Activated T-cell treated with anti-CD3 and anti-CD28 coated beads, Interleukin-2, amount 50 U/mL, for 48 hours (primary cell): Measurements from ENCODE around the gene SLC41A3.
"Not testable (repeated sequence)": the region's sequence is repeated elsewhere in the genome, so short reads cannot be mapped to it uniquely, and the experiment has no call there.

ENCODE experiments used
- DNase-seq, 2 experiments: peaks; one replicate each; pipeline ENCODE4 v3.0.0-alpha.2; 2020

SLC41A3 gene

DNA sequence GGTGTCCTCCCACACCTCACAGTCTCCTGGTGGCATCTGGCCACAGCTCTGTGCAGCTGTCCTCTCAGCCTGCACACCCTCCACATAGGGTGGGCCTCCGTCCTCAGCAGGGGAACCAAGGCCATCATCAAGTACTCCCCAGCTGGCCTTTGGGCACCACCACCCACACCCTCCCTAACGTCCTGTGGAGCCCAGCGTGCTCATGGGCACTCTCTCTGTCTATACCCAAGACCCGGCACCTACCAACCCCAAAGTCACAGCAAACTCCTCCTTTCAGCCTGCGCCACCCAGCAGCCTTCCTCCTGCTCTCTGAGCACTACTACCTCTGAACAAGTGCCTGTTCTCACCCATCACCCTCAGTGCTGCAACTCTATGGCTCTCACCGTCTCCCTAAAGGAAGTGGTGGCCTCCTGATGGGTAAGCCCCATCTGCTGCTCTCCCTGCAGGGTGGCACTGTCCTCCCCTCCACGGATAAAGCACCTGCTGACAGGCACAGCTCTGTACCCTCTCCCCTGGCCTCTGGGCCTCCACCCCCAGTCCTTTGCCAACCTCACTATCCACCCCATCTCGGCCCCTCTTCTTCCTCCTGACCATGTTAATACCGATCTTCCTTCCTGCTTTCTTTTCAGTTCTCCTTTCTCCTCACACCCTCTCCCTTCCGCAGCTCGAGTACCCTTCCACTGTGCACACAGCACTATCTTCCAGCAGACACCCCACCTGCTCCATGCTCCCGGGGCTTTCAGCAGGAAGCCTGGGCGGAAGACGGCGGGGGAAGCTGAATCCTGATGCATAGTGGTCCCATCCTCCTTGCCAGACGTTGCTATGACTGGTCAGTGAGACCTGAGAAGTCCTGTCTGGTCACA, 31.5 kb downstream of the SLC41A3 start:
- DNase-seq: no peak

DNA sequence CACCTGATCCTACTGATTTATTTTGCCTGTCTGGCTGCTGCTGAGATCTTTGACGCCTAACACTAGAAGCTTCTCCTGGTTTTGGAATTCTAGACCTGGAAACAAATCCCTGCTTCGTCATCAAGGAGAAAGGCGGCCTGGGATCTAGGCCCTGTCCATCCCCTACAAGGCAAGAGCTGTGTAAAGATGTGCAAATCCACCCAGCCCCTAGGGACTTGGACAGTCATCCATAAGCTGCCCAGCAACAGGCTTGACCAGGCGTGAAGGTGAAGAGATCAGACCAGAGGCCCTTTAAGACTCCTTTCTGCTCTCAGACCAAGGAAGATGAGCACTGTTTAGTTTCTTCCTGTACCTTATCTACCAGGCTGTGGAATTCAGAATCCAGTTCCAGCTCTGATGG, 32.2 kb downstream of the SLC41A3 start:
- DNase-seq: no peak

DNA sequence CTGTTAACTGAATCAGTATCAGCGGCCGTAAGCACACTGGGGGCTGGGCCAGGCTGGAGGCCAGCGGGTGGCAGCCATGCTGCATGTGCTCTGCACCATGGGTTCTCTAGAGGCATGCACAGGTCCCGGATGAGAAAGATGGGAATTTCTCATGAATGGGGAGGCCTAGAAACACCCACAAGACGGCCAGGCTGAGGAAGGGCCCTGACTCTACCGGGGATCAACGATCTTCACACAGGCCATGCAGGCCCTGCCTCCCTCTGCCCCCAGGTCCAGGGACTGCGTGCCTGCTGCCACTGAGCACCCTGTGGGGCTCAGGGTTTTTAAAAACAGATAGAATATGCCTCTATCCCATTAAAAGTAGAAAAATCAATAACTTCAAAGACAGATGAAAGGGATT, 32.7 kb downstream of the SLC41A3 start:
- no peak for DNase-seq

DNA sequence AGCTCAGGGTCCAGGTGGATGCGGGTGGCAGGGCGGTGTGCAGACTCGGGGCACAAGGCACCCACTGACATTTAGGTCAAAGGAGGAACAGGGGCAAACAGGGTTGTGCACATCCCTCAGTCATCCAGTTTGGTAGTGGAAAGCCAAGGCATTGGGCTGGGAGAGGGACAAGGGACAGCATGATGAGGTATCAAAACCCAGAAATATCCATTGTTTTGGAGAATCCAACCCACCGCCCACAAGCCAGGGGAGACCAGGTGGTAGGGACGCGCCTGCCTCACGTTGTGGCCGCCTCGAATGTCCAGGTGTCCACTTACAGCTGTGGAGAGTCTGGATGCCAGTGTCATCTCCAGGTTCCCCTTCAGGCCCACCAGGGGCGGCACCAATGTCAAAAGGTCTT, 33.3 kb downstream of the SLC41A3 start:
- DNase-seq: no peak

DNA sequence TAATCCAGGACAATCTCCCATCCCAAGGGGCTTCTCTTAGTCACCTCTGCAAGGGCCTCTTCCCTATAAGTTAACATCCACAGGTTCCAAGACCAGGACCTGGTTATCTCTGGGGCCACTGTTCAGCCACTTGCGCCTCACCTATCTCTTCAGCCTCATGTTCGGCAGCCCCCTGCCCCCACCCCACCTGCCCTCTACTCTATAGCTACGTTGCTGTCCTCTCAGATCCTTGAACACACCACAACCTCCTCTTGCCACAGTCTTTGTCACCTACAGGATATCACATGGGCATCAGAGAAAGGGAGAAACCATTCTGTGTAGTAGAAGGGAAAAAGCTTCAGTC, 33.9 kb downstream of the SLC41A3 start:
- DNase-seq: no peak

DNA sequence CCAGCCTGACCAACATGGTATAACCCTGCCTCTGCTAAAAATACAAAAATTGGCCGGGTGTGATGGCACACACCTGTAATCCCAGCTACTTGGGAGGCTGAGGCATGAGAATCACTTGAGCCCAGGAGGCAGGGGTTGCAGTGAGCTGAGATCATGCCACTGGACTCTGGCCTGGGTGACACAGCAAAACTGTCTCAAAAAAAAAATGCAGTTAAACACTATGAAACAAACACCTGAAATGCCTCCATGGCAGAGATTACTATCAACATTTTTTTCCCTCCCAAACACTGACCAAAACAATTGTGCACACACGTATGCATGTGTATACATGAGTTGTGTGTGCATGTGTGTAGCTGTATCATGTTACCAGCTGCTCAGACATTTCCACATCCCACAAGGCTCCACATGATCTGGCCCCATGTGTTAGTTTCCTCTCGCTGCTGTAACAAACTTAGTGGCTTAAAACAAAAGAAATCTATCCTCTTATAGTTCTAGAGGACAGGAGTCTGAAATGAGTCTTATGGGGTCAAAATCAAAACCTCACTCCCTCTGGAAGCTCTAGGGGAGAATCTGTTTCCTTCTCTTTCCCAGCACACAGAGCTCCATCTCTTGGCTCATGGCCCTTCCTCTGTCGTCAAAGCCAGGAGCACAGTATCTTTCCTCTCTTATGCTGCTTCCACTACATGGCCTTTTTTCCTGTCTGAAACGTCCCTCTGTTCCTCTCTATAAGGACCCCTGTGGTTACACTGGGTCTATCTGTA, 34.5 kb downstream of the SLC41A3 start:
- DNase-seq: no peak

DNA sequence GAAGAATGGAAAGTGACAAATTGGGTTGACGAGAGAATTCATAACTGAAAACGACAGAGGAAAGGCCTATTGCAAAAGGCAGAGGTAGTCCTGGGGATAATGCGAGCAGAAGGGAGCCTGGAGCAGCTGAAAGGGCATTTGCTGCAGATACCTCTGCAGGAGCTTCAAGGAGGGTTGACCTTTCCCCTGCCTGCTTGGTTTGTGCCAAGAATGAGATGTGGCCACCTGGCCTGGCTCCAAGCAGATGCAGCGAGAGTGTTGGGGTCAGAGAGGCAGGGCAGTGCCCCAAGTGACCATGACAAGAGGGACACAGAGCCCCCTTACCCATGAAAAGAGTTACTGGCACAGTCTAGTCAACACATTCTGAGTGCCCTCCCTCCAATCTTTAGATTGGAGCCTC, 43.5 kb downstream of the SLC41A3 start:
- DNase-seq: no peak

DNA sequence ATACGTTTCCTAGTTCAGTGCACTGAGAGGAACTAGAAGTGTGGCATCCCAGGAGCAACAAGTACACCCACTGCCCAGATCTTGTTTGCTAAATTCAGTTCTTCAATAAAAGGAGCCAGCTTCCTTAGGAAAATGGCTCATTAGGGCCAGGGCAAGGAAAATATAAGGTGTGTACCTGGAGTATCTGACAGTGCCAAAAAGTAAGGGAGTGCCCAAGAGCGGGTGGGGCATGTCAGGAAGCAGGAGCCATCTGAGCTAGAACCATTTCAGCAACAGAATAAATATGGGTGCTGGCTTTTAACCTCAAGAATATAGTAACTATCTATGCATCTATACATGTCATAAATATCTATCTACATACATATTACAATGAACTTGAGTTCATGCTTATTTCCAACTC, 44.1 kb downstream of the SLC41A3 start:
- DNase-seq: no peak

DNA sequence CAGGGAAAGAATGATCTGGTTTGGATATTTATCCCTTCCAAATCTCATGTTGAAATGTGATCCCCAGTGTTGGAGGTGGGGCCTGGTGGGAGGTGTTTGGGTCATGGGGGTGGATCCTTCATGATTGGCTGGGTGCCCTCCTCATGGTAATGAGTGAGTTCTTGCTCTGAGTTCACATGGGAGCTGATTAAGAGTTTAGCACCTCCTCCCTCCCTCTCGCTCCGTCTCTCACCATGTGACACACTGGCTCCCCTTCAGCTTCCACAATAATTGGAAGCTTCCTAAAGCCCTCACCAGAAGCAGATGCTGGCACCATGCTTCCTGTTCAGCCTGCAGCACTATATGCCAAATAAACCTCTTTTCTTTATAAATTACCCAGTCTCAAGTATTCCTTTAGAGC, 45.1 kb downstream of the SLC41A3 start:
- DNase-seq: not testable (repeated sequence)

DNA sequence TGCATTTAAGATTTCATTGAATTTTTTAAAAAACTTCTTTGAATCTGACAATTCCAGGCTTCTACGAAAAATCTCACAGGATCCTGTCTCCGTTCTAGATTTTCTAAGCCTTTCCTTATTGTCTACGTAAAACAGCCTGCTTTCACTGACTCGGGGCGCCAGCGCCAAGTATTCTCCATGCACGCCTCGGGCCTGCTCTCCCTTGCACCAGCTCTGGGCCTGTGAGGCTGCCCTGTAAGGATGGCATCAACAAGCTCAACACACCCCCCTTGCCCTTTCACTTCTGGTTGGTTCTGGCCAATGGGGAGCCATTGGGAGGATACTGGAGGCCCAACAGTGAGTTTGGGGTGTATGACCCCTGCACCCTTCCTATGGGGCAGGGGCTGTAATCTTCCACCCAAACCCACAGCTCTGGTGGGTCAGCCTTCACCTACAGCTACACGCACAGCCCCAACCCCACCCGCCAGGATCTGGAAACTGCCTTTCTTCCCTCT, 47.8 kb downstream of the SLC41A3 start:
- no peak for DNase-seq

DNA sequence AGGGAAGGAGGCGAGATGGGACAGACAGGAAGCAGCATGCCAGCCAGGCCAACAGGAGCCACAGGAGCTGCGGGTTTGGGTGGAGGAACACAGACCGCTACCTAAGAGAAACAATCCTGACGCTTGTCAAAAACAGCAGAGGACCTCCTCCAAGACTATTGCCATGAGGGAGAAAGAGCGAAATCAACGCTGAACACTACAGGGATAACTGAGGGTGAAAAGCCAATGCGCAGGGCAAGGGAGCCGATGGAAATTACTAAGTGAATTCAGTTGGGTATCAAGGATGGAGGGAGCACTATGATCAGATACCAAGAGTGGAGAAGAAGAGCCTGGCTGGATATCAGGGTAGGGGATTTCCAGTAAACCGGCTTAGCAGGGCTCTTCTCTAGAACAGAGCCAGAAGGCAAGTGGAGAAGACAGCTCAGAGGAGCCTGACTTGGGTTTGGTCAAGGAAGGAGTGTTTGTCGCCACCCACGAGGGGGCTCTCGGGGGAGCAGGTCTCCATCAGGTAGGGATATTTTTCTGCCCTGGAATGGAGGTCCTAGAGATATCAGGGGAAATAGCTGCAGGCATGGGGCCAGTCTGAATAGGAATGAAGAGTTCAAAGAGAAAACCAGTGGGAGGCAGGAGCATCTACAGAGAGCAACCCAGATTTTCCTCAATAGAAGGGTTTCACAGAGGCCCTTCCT, 48.4 kb downstream of the SLC41A3 start:
- DNase-seq: peak in 1 of 2 experiments; percentile 4

DNA sequence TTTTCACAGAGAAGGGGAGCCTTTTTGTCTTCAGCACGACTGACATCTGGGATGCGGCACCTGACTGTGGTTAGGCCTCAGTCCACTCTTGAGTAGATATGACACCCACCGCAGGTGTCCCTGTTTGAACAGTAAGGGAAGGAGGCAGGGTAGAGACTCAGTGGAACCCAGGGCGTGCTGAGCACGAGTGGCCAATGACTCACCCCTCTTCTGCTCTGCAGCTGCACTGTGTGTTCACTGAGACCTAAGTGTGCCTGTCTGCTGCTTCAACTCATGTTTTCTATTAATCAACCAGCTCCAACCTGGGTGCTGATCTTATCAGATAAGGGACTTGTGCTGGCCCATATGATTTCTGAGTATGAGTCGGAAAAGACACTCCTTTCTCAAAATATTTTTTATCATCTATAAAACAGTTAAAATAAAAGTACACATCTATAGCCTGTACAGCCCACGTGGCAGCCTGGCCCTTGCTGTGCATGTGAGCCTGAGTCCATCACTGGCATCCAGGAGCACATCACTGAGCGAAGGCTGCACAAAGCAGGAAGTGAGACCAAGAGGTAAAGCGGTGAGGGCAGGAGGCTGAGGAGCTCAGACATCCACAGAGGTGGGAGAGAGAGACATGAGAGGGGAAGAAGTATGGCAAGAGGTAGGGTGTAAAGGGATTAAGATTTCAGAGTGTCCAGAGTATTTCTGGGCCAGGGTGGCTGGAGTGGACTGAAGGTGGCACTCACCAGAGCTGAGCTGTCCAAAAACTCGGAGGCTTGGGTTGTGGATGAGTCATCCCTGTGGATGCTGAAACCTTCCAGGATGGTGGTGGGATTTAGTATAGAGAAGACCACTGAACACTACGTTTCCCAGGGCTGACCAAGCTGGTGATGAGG, 49.2 kb downstream of the SLC41A3 start:
- peak in 1 of 2 experiments; percentile 15 for DNase-seq

DNA sequence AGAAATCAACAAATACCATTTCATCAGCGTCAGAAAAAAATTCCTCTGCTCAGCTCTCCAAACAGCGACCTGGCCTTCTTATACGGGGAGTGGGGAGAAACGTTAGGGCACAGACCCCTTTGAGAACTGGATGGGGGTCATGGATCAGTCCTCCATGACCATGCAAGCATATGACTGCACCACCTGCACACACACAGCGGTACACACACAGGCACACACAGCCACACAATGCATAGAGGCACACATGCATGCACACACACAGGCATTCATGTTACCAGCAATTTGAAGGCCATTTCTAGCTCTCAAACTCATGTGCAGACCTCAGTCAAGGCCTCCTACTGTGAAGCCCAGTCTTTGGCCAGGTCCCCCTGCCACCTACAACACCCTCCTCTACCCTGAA, 50.2 kb downstream of the SLC41A3 start:
- DNase-seq: peak in 1 of 2 experiments; percentile 2

DNA sequence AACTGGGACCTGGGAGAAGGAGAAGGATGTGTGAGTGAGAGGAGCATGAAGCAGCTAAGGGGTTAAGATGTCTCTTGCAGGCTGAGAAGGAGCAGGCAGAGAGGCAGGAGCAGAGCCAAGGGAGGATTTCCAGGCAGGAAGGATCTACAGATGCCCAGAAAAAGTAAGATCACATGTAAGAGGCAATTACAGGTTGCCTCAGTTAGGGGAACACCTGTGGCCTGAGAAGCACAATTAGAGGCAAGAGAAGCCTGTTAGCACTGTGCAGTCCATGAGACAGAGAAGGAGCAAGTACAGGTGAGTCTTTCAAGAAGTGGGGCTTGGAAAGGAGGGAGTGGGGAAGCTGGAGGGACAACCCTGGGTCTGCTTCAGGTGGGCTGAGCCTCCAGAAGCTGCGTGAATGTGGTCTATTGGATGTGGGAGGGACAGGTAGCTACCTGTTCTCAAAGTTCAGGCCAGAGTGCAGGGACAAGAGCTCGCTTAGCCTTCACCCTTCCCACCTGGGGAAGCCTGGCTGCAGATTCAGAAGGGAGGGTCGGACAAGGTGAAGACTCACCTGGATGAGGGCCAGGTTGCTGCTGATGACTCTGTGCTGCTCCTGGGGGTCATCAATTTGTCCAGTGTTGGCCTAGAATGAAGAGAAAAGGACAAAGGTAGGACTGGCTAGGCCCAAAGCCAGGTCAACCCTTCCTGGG, 50.7 kb downstream of the SLC41A3 start:
- peak in 1 of 2 experiments; percentile 4 for DNase-seq

DNA sequence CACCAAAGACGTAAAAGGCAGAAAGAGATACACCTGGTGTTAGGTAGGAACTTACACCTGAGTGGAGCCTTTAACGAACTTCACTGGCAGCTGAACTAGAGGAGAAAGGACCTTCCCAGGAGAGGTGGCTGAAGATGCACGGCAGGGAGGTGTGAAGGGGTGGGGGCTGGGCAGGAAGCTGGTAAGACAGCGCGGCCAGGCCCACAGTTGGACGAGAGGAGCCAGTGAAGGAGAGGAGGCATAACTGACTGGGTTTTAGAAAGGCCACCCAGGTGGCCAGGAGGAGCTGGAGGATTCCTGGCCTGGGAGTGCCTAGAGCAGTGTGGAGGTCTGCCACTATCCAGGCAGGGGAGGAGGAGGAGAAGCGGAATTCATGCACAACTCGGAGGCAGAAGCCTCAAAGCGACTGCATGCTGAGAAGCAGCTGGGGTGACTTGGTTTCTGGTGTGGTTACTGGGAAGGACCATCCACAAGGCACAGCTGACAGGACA, 51.9 kb downstream of the SLC41A3 start:
- peak in 1 of 2 experiments; percentile 8 for DNase-seq

DNA sequence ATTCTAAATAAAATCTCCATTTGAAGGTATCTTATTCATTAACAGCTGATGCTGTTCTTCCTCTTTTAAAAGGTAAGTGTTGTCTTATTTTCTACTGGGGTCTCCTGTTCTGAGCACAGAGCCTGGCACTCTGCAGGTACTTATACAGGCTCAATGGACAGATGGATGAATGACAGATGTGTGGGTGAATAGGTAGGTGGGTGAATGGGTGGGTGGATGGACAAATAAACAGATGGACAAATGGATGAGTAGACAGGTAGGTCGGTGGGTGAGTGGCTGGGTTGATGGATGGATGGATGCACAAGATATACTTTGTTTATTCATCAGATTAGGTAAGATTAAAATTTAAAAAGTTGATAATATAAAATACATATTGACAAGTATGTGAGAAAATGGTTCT, 53.5 kb downstream of the SLC41A3 start:
- DNase-seq: no peak

DNA sequence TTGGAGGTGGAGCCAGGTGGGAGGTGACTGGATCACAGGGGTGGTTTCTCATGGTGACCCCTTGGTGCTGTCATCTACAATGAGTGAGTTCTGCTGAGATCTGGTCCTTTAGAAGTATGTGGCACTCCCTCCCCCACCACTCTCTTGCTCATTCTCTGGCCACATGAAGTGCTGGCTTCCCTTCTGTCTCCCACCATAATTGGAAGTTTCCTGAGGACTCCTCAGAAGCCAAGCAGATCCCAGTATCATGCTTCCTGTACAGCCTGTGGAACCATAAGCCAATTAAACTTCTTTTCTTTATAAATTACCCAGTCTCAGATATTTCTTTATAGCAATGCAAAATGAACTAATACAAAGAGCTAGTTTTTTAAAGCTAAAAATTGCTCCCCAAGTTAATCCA, 54.7 kb downstream of the SLC41A3 start:
- DNase-seq: no peak

DNA sequence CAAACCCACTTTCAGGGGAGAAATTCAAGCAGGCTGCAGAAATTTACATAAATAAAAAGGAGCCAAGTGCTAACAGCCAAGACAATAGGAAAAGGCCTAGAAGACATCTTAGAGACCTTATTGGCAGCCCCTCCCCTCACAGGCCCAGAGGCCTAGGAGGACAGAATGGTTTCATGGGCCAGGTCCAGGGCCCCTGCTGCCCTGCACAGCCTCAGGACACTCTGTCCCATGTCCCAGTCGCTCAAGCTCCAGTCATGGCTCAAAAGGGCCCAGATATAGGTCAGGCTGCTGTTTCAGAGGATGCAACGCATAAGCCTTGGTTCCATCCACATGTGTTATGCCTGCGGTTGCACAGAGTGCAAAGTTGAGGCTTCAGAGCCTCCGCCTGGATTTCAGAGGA, 55.8 kb downstream of the SLC41A3 start:
- DNase-seq: peak in 1 of 2 experiments; percentile 13

DNA sequence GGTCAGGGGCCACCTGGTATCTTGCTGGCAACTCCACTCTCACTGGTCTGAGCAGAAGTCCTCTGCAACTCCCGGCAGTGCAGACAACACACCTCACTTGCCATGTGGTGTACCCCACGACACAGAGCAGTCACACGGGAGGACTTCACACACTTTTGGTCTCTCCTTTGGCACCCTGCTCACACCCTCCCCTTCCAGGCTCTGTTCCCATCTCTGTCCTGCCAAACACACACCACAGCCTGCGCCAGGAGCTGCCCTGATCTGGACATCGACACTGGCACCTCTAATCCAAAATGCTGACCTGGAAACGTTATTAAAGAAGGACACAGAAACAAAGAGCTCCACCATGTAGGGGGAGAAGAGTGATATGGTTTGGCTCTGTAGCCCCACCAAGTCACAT, 57.2 kb downstream of the SLC41A3 start:
- DNase-seq: no peak

DNA sequence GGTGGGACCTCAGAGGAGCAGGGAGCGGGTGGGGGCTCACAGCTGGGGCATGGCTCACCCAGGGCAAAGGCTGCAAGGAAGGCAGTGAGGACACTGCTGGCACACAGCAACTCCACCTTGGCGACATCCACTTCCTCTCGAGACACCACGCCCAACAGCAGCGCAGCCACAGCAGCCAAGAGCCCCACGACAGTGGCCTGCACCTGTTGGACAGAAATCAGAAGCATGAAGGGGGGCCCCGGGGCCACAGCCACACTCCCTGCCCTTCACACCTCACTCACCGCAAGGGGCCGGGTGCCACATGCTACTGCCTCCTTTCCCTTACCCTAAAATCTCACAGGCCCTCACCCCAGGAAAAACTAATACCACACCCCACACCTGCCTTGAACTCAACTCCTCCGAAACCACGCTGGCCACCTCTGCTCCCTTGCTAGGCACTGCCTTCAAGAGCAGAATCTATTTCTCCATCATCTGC, 57.6 kb downstream of the SLC41A3 start:
- DNase-seq: peak in 1 of 2 experiments; percentile 5

DNA sequence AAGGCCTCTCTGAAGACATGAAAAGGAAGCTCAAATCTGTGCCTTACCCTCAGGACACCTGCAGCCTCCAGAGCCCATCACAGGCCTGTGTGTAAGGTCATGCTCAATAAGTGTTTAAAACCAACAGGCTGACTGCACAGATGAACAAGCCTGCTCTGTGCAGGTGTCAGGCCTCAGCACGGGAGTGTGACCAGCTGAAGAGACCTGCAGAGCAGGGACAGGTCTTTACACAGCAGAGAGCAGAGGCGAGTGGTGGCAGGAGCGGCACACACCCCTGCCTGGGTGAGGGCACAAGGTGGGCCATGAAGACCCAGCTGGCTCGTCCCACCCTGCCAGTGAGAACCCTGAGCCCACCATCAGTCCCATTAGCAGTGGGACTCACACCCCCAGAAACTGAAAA, 58.1 kb downstream of the SLC41A3 start:
- DNase-seq: no peak
